K562 (cell line): ENCODE data around the gene CRTC3. TPM values are rescaled to one million over a fixed set of nuclear protein-coding genes. Genes with fewer than 3 reads are reported as not detected.

Experiments used
- ATAC-seq: fragments of 200-7000 bp; cut with Tn5 transposase; 3 replicates; pipeline ENCODE4 v1.9.1; 2020; ENCODE audit warnings: moderate library complexity
- BruUV-seq: library from RNA; stranded (reverse); fragments of 400-500 nt; replicated peaks from 2 replicates; lab custom pipeline; 2021; lab: Mats Ljungman, UMichigan
- CTCF ChIA-PET: fragments of 300-600 bp; formaldehyde crosslinking; extraction: SDS; loops from one replicate; lab custom pipeline; 2021; ENCODE audit warnings: low intra/inter-chr PET ratio; lab: Yijun Ruan, JAX
- POLR2A ChIA-PET: fragments of 300-600, 350-650 bp; sonication (Branson Sonifier 250); formaldehyde crosslinking; extraction: SDS; loops from one replicate; lab custom pipeline; 2021; ENCODE audit warnings: antibody characterized with exemption, inconsistent platforms; lab: Yijun Ruan, JAX
- DNase-seq, 4 experiments: peaks; one replicate each; pipeline versions ENCODE4 v3.0.0 to v3.0.0-alpha.2; 2011 to 2018; ENCODE audit warnings: low spot score in 3 of 4, mixed read lengths in 3 of 4; ENCODE audit errors: extremely low read depth in 1 of 4
- FAIRE-seq: peaks from 2 replicates; lab custom pipeline; 2011; peaks lifted over from hg19 to GRCh38; lab: Jason Lieb, UNC
- H2AFZ ChIP-seq: 2 replicates; pipeline ENCODE4 v1.6.0; 2011; ENCODE audit warnings: low read depth, low read length, control low read depth, inconsistent platforms
- H3K27ac ChIP-seq: fragments of 200-600 bp; 3 replicates; pipeline ENCODE4 v1.8.0; 2011; ENCODE audit warnings: low read depth, mild to moderate bottlenecking, control low read depth, inconsistent platforms, low read length, moderate library complexity, mixed read lengths; ENCODE audit errors: extremely low read depth
- H3K27me3 ChIP-seq, 2 experiments: fragments of 300-600 bp in 1 of 2; 2 replicates in 1 of 2; 3 replicates in 1 of 2; pipeline versions ENCODE4 v1.6.0 to v1.8.0; 2011; ENCODE audit warnings: inconsistent platforms in 2 of 2, low read length in 2 of 2, mild to moderate bottlenecking in 1 of 2, mixed read lengths in 1 of 2, moderate library complexity in 1 of 2; ENCODE audit not compliant: control insufficient read depth in 2 of 2, insufficient read depth in 2 of 2
- H3K36me3 ChIP-seq: fragments of 300-600 bp; 3 replicates; pipeline ENCODE4 v1.8.0; 2011; ENCODE audit warnings: mild to moderate bottlenecking, low read length, inconsistent platforms; ENCODE audit not compliant: control insufficient read depth, insufficient read depth
- H3K4me1 ChIP-seq, 2 experiments: fragments of 200-600 bp in 1 of 2; replicated peaks in 1 of 2; 2 replicates in 1 of 2; 3 replicates in 1 of 2; pipeline versions ENCODE4 v1.5.1 to v1.8.0; 2011; ENCODE audit warnings: inconsistent platforms in 2 of 2, low read length in 2 of 2, mild to moderate bottlenecking in 1 of 2, mixed read lengths in 1 of 2, moderate library complexity in 1 of 2; ENCODE audit not compliant: control insufficient read depth in 2 of 2, insufficient read depth in 2 of 2
- H3K4me2 ChIP-seq: 2 replicates; pipeline ENCODE4 v1.6.1; 2011; ENCODE audit warnings: low read length, control low read depth, inconsistent platforms, mixed read lengths; ENCODE audit not compliant: insufficient read depth
- H3K4me3 ChIP-seq: fragments of 200-600 bp; sonication (generic), shearing (Covaris generic); 2 replicates; pipeline ENCODE4 v1.5.1; 2016; ENCODE audit warnings: control low read depth, inconsistent platforms
- H3K79me2 ChIP-seq: fragments of 200-600 bp; 3 replicates; pipeline ENCODE4 v1.8.0; 2011; ENCODE audit warnings: low read length, inconsistent platforms; ENCODE audit not compliant: control insufficient read depth, insufficient read depth
- H3K9ac ChIP-seq, 2 experiments: 2 replicates each; pipeline versions ENCODE4 v1.6.0 to v1.6.1; 2011; ENCODE audit warnings: low read depth in 2 of 2, low read length in 2 of 2, control low read depth in 1 of 2, inconsistent platforms in 1 of 2, mild to moderate bottlenecking in 1 of 2, mixed read lengths in 1 of 2; ENCODE audit not compliant: insufficient read depth in 1 of 2
- H3K9me1 ChIP-seq: one replicate; pipeline ENCODE4 v1.6.0; 2011; ENCODE audit warnings: inconsistent platforms, mild to moderate bottlenecking, low read length, moderate library complexity; ENCODE audit not compliant: control insufficient read depth, insufficient read depth
- H3K9me3 ChIP-seq: replicated peaks from 2 replicates; pipeline ENCODE4 v1.5.1; 2011; ENCODE audit warnings: low read depth, low read length, inconsistent platforms; ENCODE audit not compliant: control insufficient read depth, insufficient read depth
- H4K20me1 ChIP-seq: replicated peaks from 2 replicates; pipeline ENCODE4 v1.6.1; 2011; ENCODE audit warnings: low read length, inconsistent platforms, mixed read lengths; ENCODE audit not compliant: control insufficient read depth, insufficient read depth
- AFF1 ChIP-seq, 2 experiments: fragments of 450-650 bp; IDR thresholded peaks; 2 replicates each; pipeline ENCODE4 v1.6.1; 2018; ENCODE audit warnings: mild to moderate bottlenecking in 2 of 2, low read depth in 1 of 2; ENCODE audit not compliant: partially characterized antibody in 2 of 2
- EP400 ChIP-seq: fragments of 450-650 bp; IDR thresholded peaks from 2 replicates; pipeline ENCODE4 v1.6.1; 2017; ENCODE audit warnings: antibody characterized with exemption, mild to moderate bottlenecking, moderate library complexity
- KLF16 ChIP-seq: IDR thresholded peaks from 2 replicates; pipeline ENCODE4 v1.6.1; 2016; ENCODE audit warnings: antibody characterized with exemption
- L3MBTL2 ChIP-seq: fragments of 450-650 bp; IDR thresholded peaks from 2 replicates; pipeline ENCODE4 v1.6.1; 2016; ENCODE audit warnings: mild to moderate bottlenecking, moderate library complexity
- NCOA1 ChIP-seq: fragments of 450-650 bp; IDR thresholded peaks from 2 replicates; pipeline ENCODE4 v1.6.1; 2016; ENCODE audit warnings: low read depth
- NFIX ChIP-seq: fragments of 250-450 bp; sonication (Bioruptor Pico); IDR thresholded peaks from 2 replicates; pipeline ENCODE4 v1.4.0; 2020; ENCODE audit warnings: low read depth, mild to moderate bottlenecking, moderate library complexity
- ZNF280B ChIP-seq: fragments of 250-450 bp; sonication (Bioruptor Pico); IDR thresholded peaks from 2 replicates; pipeline ENCODE4 v1.5.1; 2021; ENCODE audit warnings: mild to moderate bottlenecking
- ZNF395 ChIP-seq: fragments of 200-800 bp; sonication (Bioruptor generic); IDR thresholded peaks from 2 replicates; pipeline ENCODE4 v1.6.1; 2017; ENCODE audit warnings: missing genetic modification characterization, missing compliant biosample characterization
- ZNF507 ChIP-seq: conservative IDR thresholded peaks from 2 replicates; pipeline ENCODE4 v1.6.1; 2017; ENCODE audit warnings: missing genetic modification characterization, missing compliant biosample characterization
- WGBS: fragments of 100-300 bp; shearing (Covaris generic); methylation state at CpG from one replicate; pipeline ENCODE4 v1.1.6; 2016; ENCODE audit warnings: low coverage, mixed read lengths; ENCODE audit not compliant: insufficient coverage; ENCODE audit errors: missing lambda C conversion rate; 5-methylcytosine and 5-hydroxymethylcytosine counted together
- in situ Hi-C: fragments of 300-500 bp; cut with MboI; formaldehyde crosslinking; loops from 4 replicates; pipeline ENCODE4 v1.15.0; 2018; ENCODE audit warnings: inconsistent platforms, mixed read lengths
- intact Hi-C: fragments of 100-400 bp; cut with micrococcal nuclease; formaldehyde crosslinking; loops from 2 replicates; pipeline ENCODE4 v1.14.2; 2022
- polyA plus RNA-seq, 8 experiments: library from polyadenylated mRNA; depleted of rRNA in 4 of 8; stranded (reverse) in 5 of 8; unstranded in 3 of 8; fragments of >200 nt; fragmentation: Nextera tagmentation in 2 of 8; fragmentation: Illumina TruSeq in 1 of 8; extraction: Ambion mirVana in 2 of 8; extraction: Trizol in 1 of 8; gene quantifications; 2 replicates each; pipeline versions ENCODE4 v1.2.1 to v1.2.3, GENCODE V29; 2011 to 2014; ENCODE audit warnings: inconsistent platforms in 1 of 8, missing spikeins in 1 of 8
- total RNA-seq, 7 experiments: library from RNA; depleted of rRNA in 6 of 7; stranded (reverse); fragments of >200 nt in 6 of 7; fragmentation: Illumina TruSeq in 2 of 7; extraction: Trizol in 2 of 7; gene quantifications; 2 replicates each; pipeline versions ENCODE4 v1.2.1 to v1.2.3, GENCODE V29; 2011 to 2021; ENCODE audit warnings: low replicate concordance in 1 of 7
- TF ChIP-seq, protein P1 (sequence below): fragments of 450-650 bp; IDR thresholded peaks from 2 replicates; pipeline ENCODE4 v1.6.1; 2014; ENCODE audit warnings: low read depth, mild to moderate bottlenecking, moderate library complexity, borderline replicate concordance
- TF ChIP-seq, protein P2 (sequence below): fragments of 250-450 bp; sonication (Bioruptor Pico); IDR thresholded peaks from 2 replicates; pipeline ENCODE4 v1.5.0; 2020; ENCODE audit warnings: mild to moderate bottlenecking

Gene CRTC3
- total and polyA plus RNA-seq, 9 of the 15 experiments (the other 6 are each of a cell fraction or from before 2014, with no cell fraction given), result 1.2 to 19.0 (median 11.6) TPM

GRCh38 chr15:90690585-90690984, 160.9 kb downstream of the CRTC3 start:
- BruUV-seq, result no TSS peak
- Histone ChIP-seq H3K4me1 (peaks cover 0 to 15% of the 10 kb centered on the region in 2 experiments; a peak in 4 of 5 replicates), H3K4me2 (no peak overlapping the region), H3K27ac (no peak overlapping the region), H4K20me1 (no peaks in the 10 kb centered on the region), H3K27me3 (no peaks in the 10 kb centered on the region), H3K9me1 (no peaks in the 10 kb centered on the region), H3K9me3 (no peaks in the 10 kb centered on the region; the same call in 1 of the 2 replicates), H3K4me3 (no peak overlapping the region), H3K9ac (no peak overlapping the region), H3K79me2 (no peaks in the 10 kb centered on the region), H2AFZ (no peak overlapping the region), H3K36me3 (no peaks in the 10 kb centered on the region; the same call in 2 of the 3 replicates)
- DNase-seq, result no peak
- ATAC-seq, result no peak
- in situ Hi-C loops, result loop anchor here (10.0 kb wide), 1 partner anchor 46 kb away; no protein-coding TSS in a partner anchor
- ChIA-PET POLR2A (interaction anchor here (1.5 kb wide), 1 partner anchor 26 kb away, joined by 3 read pairs; the partner anchor contains the start of gene BLM), CTCF (no interaction called here)
- intact Hi-C loops, result loop anchor here (5.0 to 10.0 kb wide), 3 partner anchors 197 to 368 kb away; no protein-coding TSS in a partner anchor
- FAIRE-seq, result no peak
- WGBS, result 55% methylated on average over 2 of the region's 2 CpGs
- TF ChIP-seq, protein P1, sequence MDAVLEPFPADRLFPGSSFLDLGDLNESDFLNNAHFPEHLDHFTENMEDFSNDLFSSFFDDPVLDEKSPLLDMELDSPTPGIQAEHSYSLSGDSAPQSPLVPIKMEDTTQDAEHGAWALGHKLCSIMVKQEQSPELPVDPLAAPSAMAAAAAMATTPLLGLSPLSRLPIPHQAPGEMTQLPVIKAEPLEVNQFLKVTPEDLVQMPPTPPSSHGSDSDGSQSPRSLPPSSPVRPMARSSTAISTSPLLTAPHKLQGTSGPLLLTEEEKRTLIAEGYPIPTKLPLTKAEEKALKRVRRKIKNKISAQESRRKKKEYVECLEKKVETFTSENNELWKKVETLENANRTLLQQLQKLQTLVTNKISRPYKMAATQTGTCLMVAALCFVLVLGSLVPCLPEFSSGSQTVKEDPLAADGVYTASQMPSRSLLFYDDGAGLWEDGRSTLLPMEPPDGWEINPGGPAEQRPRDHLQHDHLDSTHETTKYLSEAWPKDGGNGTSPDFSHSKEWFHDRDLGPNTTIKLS, result no peak
- TF ChIP-seq EP400 (no peak), ZNF395 (no peak), L3MBTL2 (no peak), ZNF507 (no peak), NFIX (CRISPR knock-in tag) (no peak), KLF16 (no peak), NCOA1 (no peak), ZNF280B (CRISPR knock-in tag) (no peak), AFF1 (IDR thresholded peaks at IDR 0.05; ENCODE audit: low read depth in 1 of 2, partially characterized antibody in 2 of 2) (no peak)
- TF ChIP-seq, protein P2, sequence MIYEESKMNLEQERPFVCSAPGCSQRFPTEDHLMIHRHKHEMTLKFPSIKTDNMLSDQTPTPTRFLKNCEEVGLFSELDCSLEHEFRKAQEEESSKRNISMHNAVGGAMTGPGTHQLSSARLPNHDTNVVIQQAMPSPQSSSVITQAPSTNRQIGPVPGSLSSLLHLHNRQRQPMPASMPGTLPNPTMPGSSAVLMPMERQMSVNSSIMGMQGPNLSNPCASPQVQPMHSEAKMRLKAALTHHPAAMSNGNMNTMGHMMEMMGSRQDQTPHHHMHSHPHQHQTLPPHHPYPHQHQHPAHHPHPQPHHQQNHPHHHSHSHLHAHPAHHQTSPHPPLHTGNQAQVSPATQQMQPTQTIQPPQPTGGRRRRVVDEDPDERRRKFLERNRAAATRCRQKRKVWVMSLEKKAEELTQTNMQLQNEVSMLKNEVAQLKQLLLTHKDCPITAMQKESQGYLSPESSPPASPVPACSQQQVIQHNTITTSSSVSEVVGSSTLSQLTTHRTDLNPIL, result no peak
